GM18907 (cell line): Measurements from ENCODE around the gene RPGRIP1.
"Not testable (repeated sequence)": the region's sequence is repeated elsewhere in the genome, so short reads cannot be mapped to it uniquely, and the experiment has no call there.

Experiments
- ATAC-seq: cut with Tn5 transposase; IDR thresholded peaks from one replicate; pipeline ENCODE4 v1.9.1; 2021; ENCODE audit warnings: mild to moderate bottlenecking, moderate library complexity; ENCODE audit not compliant: unreplicated experiment

The RPGRIP1 gene

DNA sequence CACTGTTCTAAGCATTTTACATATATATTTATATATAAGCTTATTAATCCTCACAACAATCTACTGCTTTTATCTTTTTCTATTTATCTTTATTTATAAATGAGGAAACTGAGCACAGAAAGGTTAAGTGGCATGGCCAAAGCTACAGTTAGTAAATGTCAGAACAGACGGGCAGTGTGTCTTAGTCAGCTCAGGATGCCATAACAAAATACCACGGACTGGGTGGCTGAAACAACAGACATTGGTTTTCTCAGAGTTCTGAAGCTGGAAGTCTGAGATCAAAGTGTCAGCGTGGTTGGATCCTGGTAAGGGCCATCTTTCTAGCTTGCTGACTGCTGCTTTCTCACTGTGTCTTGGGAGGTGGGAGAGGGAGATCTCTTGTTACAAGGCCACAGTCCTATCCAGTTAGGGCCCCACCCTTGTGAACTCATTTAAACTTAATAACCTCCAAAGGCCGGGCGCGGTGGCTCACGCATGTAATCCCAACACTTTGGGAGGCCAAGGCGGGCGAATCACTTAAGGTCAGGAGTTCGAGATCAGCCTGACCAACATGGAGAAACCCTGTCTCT is 19.8 kb downstream of the RPGRIP1 start:
- no peak for ATAC-seq

DNA sequence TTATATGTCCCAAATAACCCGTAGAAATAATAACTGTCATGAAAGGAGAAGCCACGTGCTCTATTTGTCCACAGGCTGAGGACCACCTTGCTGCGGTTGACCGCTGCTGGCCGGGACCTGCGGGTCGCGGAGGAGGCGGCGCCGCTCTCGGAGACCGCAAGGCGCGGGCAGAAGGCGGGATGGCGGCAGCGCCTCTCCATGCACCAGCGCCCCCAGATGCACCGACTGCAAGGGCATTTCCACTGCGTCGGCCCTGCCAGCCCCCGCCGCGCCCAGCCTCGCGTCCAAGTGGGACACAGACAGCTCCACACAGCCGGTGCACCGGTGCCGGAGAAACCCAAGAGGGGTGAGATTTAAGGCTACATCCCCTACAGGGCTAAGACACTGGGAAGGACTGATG is 21.0 kb downstream of the RPGRIP1 start:
- no peak for ATAC-seq

DNA sequence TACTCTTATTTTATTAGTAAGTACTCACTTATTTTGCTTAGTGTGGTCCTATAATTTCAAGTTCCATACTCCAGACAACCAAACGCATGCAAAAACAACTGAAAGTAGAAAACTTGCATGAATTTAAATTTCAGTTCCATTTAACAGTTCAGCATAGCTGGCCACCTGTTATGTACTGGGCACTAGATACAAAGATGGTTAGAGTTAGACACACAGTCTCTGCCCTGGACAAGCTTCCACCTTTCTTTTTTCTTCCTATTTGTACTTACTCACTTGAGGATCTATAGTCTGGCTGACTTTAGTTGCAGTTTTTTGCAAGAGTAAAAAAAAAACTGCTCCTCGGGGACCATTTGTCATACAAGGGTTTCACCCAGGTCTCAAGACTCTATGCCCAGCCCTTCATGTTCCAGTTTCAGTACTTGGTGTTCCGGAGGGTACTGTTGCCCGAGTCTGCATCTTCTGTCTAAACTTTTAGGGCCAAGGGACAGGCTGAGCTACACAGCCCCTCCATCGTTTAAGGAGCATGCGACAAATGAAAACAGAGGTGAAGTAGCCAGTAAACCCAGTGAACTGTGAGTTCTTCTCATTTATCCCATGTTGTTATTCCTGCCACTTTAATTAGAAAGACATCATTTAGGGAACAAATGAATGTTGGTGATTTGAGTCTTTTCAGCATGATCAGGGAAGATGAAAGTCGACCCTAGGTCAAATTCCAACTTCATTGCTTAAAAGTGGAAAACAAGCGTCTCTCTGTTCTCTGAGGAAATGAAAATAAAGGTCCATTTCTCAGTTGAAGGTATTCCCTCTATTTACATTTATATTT is 22.3 kb downstream of the RPGRIP1 start:
- ATAC-seq, result no peak

DNA sequence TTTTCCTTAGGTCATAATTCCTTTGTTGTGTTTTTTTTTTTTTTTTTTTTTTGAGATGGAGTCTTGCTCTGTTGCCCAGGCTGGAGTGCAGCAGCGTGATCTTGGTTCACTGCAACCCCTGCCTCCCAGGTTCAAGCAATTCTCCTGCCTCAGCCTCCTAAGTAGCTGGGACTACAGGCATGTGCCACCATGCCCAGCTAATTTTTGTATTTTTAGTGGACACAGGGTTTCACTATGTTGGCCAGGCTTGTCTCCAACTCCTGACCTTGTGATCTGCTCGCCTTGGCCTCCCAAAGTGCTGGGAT is 22.9 kb downstream of the RPGRIP1 start:
- not testable (repeated sequence) for ATAC-seq

DNA sequence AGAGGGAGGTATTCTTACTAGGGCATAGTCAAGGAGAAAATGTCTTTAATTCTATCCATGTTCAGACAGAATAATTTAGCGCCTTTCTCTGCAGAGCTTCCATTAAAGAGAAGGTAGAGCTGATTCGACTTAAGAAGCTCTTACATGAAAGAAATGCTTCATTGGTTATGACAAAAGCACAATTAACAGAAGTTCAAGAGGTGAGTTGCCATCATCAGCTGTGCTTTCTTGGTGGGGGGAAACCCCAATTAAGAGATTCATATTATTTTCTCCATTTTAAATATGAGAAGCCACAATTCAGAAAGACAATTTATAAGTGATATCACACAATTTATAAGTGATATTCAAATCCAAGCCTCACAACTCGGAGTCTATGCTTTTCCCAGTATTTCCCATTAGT is 27.8 kb downstream of the RPGRIP1 start:
- no peak for ATAC-seq

DNA sequence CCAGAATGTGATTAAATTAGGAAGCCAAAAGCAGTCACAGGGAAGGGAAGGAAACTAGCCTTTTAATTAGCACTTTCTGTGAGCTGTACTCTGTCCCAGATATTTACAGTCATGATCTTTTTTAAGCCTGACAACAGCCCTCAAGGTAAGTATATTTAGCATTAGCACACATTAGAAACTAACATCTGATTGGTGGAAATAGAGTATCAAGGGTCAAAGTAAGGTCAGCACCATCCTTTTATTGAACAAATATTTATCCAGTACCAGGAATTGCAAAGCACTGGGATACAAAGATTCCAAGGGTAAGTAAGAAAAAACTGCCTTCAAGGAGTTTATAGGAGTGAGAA is 28.2 kb downstream of the RPGRIP1 start:
- peak; percentile 16 for ATAC-seq

DNA sequence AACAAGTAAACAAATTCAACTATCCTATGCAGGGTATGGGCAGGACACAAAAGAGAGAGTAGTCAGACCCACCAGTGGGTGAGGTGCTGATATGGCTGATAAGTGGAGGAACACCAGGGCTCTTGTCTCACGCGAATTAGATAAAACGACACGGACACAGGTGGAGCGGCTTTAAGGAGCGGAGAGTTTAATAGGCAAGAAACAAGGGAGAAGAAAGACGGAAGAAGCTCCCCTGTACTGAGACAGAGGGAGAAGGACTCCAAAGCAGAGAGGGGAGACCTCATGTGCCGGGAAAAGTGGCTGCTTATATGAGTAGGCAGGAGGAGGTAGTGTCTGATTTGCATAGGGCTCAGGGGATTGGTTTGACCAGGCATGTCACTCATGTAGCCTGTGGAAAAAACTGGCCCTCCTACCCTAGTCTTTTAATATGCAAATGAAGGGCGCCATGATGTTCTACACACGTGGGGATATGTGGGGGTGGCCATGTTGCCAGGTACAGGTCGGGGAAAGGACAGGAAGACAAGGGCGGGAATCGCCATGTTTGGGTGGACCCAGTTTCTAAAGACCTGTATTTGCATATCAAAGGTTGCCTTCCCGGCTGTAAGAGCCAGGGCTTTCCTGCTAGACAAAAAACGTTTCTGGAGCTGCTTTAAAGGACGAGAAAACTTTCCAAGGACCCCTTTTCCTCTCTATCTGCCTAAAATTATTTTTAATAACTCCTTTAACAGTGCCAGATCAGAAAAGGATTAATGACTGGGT is 28.8 kb downstream of the RPGRIP1 start:
- ATAC-seq, result peak; percentile 82

DNA sequence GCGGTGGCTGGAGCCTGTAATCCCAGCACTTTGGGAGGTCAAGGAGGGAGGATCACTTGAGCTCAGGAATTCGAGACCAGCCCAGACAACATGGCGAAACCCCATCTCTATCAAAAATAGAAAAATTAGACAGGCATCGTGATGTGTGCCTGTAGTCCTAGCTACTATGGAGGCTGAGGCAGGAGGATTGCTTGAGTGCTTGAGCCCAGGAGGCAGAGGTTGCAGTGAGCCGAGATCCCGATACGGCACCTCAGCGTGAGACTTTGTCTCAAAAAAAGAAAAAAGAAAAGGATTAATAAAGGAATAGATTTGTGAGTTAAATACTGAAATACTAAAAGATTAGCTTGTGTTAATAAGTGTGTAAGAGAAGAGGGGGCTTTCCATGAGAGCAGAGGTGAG is 29.4 kb downstream of the RPGRIP1 start:
- ATAC-seq, result no peak

DNA sequence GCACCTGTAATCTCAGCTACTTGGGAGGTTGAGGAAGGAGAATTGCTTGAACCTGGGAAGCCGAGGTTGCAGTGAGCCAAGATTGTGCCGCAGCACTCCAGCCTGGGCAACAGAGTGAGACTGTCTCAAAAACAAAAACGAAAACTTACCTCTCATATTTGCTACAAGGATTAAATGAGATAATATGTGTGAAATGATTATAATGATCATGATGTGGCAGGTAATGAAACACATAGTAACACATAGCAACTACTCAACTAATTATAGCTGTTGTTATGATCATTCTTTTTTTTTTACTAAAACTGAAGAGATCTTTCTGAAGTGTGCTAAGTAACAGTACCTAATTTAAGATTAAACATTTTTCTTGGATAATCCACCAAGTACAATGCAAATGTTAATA is 30.1 kb downstream of the RPGRIP1 start:
- no peak for ATAC-seq

DNA sequence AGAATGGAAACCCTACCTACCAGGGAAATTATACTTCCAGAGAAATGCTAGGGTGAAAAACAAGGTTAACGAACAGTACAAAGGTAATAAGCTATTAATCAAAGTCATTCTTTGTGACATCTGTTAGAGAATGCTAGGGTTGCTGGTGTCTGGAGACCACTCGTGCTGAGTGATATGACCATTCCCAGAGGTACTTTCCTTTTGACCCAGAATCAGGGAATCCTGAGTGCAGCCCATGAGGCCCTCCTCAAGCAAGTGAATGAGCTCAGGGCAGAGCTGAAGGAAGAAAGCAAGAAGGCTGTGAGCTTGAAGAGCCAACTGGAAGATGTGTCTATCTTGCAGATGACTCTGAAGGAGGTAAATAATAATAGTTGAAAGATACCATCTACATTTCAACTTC is 31.7 kb downstream of the RPGRIP1 start:
- no peak for ATAC-seq

DNA sequence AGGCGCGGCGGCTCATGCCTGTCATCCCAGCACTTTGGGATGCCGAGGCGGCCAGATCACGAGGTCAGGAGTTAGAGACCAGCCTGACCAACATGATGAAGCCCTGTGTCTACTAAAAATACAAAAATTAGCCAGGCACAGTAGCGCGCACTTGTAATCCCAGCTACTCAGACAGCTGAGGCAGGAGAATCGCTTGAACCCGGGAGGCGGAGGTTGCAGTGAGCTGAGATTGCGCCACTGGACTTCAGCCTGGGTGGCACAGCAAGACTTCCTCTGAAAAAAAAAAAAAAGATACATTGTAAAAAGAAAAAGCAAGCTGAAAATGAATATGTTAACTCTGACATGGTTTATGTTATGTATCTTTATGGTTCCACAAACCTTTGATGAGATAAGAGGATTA is 33.6 kb downstream of the RPGRIP1 start:
- ATAC-seq, result no peak

DNA sequence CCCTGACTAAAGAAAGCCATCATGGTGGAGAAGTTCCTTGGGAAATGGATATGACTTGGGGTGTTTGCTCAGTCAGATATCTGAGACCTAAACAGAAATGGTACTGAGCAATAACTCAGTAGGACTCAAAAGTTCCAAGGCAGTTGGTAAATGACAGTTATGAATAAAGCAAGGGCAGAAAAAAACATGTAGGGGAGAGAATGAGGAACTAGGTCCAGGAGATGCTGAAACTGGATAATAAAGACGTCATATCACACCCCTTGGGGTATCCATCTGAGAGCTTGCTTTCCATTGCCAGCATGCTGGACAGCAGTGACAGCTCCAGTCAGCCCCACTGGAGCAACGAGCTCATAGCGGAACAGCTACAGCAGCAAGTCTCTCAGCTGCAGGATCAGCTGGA is 37.5 kb downstream of the RPGRIP1 start:
- no peak for ATAC-seq

DNA sequence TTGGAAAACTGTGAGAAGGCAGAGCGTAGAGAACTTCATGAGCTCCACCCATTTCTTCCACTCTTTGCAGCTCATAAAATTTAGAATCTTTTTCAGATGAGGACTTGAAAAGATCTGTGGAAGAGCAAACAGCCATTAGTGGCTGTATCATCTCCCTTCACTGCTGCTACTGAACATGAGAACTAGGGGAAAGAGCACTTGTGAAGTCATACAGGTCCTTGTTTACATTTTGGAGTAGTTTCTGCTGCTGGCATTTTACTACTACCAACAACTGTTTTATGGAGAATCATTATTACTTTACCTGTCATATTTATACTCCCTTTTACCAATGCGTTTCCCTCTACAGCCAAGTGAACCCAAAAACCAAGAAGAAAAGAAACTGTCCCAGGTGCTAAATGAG is 41.0 kb downstream of the RPGRIP1 start:
- ATAC-seq, result no peak

DNA sequence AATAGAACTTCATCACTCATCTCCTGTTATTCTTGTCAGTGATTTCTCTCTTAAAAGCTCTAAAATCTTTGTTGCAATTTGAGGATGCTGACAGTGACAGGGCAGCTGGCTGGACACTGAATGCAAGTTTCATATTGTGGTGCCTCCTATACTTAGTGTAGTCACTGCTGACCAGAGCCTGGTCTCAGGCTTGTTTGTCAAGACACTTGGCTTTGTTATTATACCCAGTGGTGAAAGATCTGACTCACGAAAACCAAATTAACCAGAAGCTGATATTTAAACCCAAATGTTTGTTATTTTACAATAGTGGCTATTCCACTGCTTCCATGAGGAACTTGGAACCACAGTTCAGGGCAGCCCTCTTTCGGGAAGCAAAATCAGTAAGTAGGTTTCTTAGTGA is 42.8 kb downstream of the RPGRIP1 start:
- no peak for ATAC-seq

DNA sequence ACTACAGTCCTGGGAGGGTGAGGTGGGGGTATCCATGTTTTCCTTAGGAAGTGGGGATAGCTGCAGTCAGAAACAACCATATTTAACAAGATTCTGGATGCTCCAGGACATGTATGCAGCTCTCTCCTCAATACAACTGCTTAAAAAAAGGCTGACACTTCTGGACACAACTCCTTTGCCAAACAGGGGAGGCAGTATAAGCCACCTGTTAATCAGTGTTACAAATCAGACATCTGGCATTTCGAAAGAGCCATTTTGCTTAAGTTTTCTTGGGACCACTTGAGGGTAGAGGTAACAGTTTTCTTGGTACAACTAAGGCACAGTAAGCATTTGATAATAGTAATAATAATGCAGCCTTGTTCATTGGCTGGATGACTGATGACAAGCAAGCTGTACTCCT is 47.1 kb downstream of the RPGRIP1 start:
- no peak for ATAC-seq
